HG02610 (cell line): Measurements from ENCODE around the gene TMED6.

Experiments
- ATAC-seq: cut with Tn5 transposase; IDR thresholded peaks from one replicate; pipeline ENCODE4 v1.9.1; 2021; ENCODE audit warnings: mild to moderate bottlenecking, moderate library complexity; ENCODE audit not compliant: unreplicated experiment

Gene TMED6

GRCh38 chr16:69351309-69352027 is at the start of gene TMED6:
TMED6 (minus strand) TSS chr16:69351786; CDS start chr16:69351753, 33 bp downstream.
- no peak for ATAC-seq

GRCh38 chr16:69399361-69399760 is 47.8 kb upstream of the TMED6 start:
- no peak for ATAC-seq

- ATAC-seq: no peak
Observed at GRCh38 chr16:69397821-69398521, 46.4 kb upstream of the TMED6 start.

GRCh38 chr16:69396187-69397061 is 44.8 kb upstream of the TMED6 start:
- no peak for ATAC-seq

GRCh38 chr16:69395859-69396186 is 44.2 kb upstream of the TMED6 start:
- ATAC-seq: no peak

- ATAC-seq: no peak
Observed at GRCh38 chr16:69393898-69394849, 42.6 kb upstream of the TMED6 start.

- no peak for ATAC-seq
Observed at GRCh38 chr16:69386596-69386995, 35.0 kb upstream of the TMED6 start.

GRCh38 chr16:69384974-69385373 is 33.4 kb upstream of the TMED6 start:
- ATAC-seq: no peak

GRCh38 chr16:69382421-69382820 is 30.8 kb upstream of the TMED6 start:
- no peak for ATAC-seq

GRCh38 chr16:69381231-69381630 is 29.6 kb upstream of the TMED6 start:
- ATAC-seq: no peak

GRCh38 chr16:69378760-69379159 is 27.2 kb upstream of the TMED6 start:
- no peak for ATAC-seq

GRCh38 chr16:69378036-69378435 is 26.4 kb upstream of the TMED6 start:
- ATAC-seq: no peak

- ATAC-seq: no peak
Observed at GRCh38 chr16:69376393-69377059, 24.9 kb upstream of the TMED6 start.

GRCh38 chr16:69373019-69373418 is 21.4 kb upstream of the TMED6 start:
- ATAC-seq: no peak

GRCh38 chr16:69371564-69371963 is 20.0 kb upstream of the TMED6 start:
- no peak for ATAC-seq

- no peak for ATAC-seq
Observed at GRCh38 chr16:69368866-69369265, 17.3 kb upstream of the TMED6 start.

- no peak for ATAC-seq
Observed at GRCh38 chr16:69367980-69368379, 16.4 kb upstream of the TMED6 start.

- no peak for ATAC-seq
Observed at GRCh38 chr16:69366431-69366830, 14.8 kb upstream of the TMED6 start.

- ATAC-seq: no peak
Observed at GRCh38 chr16:69365901-69366300, 14.3 kb upstream of the TMED6 start.

- no peak for ATAC-seq
Observed at GRCh38 chr16:69364088-69364487, 12.5 kb upstream of the TMED6 start.
